ENCODE data around the gene CDON.

CDON gene

GRCh38 chr11:126039485-126040271 lies 23.0 kb downstream of the CDON start:
- H3K4me3 ChIP-seq (ENCODE audit: low read depth, low read length), result no peak overlapping the region
- no peak for TF ChIP-seq CTCF (IDR thresholded peaks at IDR 0.05; ENCODE audit: low read depth, low read length)

GRCh38 chr11:126035718-126036117 lies 26.9 kb downstream of the CDON start:
- no peak for TF ChIP-seq CTCF (IDR thresholded peaks at IDR 0.05; ENCODE audit: low read depth, low read length)
- no peak overlapping the region for H3K4me3 ChIP-seq (ENCODE audit: low read depth, low read length)

- no peak overlapping the region for H3K4me3 ChIP-seq (ENCODE audit: low read depth, low read length)
- TF ChIP-seq CTCF (IDR thresholded peaks at IDR 0.05; ENCODE audit: low read depth, low read length), result no peak
Measured at GRCh38 chr11:126034933-126035425, 27.7 kb downstream of the CDON start.

GRCh38 chr11:126034039-126034932 lies 28.4 kb downstream of the CDON start:
- H3K4me3 ChIP-seq (ENCODE audit: low read depth, low read length), result no peak overlapping the region
- TF ChIP-seq CTCF (IDR thresholded peaks at IDR 0.05; ENCODE audit: low read depth, low read length), result no peak

GRCh38 chr11:126032375-126032774 lies 30.3 kb downstream of the CDON start:
- no peak for TF ChIP-seq CTCF (IDR thresholded peaks at IDR 0.05; ENCODE audit: low read depth, low read length)

GRCh38 chr11:126029805-126030204 lies 32.9 kb downstream of the CDON start:
- no peak overlapping the region for H3K4me3 ChIP-seq (ENCODE audit: low read depth, low read length)
- TF ChIP-seq CTCF (IDR thresholded peaks at IDR 0.05; ENCODE audit: low read depth, low read length), result no peak

More at GRCh38 chr11:126032375-126032774, 30.3 kb downstream of the CDON start:
- no peak overlapping the region for H3K4me3 ChIP-seq (ENCODE audit: low read depth, low read length)
